ENCODE data around the gene CDCP1. TPM values are rescaled to one million over a fixed set of nuclear protein-coding genes. Genes with fewer than 3 reads are reported as not detected.
"Not testable (repeated sequence)": the region's sequence is repeated elsewhere in the genome, so short reads cannot be mapped to it uniquely, and the experiment has no call there.

CDCP1 gene
- polyA plus RNA-seq, 4 donors, result 0.62 to 2.2 (median 1.1) TPM

DNA sequence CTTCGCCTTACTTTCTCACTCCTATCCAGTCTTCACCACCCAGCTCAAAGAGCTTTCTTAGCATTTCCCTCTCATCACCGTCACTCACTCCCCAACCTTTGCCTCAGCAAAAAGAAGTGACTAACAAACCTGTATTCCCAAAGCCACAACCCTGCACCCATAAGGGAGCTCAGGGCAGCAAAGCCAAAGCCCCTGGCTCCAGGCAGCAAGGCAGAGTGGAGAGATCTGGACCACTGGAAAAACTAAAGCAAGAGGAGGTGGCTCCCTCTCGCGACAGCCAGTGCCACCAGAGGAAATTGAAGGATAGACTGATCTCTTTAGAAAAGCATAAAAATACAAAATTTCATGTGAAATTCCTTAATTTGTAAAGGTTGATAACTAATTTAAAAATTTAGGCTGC is 25.1 kb upstream of the CDCP1 start:
- DNase-seq (ENCODE audit: low read depth in 4 of 4, low spot score in 2 of 4), result no peak

DNA sequence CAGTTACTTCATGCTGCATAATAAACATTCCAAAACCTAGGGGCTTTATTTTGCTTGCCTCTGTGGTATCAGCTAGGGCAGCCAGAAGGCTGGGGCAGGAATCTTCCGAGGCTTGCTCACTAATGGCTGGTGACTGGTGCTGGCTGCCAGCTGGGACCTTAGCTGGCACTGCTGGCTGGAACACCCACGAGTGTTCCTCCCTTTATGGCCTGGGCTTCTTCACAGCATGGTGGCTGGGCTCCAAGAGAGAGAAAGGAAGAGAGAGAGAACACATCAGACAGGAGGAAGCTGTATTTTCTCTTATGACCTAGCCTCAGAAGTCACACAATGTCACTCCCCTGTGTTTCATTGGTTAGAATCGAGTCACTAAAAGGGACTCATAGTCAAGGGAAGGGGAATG is 23.9 kb upstream of the CDCP1 start:
- no peak for DNase-seq (ENCODE audit: low read depth in 4 of 4, low spot score in 2 of 4)

DNA sequence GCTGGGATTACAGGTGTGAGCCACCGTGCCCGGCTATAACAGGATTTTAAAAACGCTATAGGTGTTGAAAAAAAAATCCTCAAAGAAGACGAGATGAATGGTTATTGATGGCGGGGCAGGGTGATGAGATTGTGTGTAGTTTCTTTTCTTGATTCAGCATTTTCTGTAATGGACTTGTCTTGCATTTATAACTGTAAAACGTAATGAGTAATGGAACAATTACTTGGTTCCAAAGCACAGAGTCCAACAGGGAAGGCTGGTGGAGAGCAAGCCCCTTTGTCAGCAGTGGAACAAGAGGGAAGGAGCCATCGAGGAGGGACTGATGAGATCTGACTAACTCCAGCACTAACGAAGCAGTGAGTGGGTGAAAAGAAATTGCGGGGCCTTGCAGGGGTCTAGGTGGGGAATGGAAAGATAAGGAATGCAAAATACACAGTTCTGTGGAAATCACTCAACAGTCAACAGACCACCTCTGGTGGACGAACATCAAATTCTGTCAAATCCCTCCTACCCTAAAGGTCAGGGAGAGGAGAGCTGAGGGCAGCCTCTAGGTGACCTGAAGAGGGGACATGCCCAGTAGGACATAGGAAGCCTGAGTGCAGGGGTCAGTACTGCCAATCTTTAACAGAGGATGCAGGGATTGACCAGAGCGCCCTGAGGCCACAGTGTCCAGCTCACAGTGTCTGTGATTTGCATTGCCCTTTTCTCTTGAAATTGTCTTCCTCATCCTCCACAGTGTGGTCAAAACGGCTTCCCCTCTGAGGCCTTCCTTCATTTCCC is 23.1 kb upstream of the CDCP1 start:
- DNase-seq (ENCODE audit: low read depth in 4 of 4, low spot score in 2 of 4), result no peak

DNA sequence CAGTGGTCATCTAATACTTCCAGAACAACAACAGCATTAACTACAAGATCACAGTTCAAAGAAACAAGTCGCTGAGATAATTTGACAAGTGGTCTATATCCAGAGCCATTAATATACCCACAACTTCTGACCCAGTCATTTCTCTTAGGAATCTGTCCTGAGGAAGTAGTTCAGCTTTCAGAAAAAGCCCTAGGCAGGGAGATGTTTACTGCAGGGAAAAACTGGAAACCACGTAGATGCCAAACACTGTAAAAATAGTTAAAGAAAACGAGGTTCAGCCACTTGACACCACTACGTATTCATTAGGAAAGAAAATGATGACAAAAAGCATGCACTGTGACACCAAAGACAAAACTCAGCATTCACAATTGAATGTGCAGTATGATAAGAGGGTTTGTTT is 22.3 kb upstream of the CDCP1 start:
- DNase-seq (ENCODE audit: low read depth in 4 of 4, low spot score in 2 of 4), result no peak

DNA sequence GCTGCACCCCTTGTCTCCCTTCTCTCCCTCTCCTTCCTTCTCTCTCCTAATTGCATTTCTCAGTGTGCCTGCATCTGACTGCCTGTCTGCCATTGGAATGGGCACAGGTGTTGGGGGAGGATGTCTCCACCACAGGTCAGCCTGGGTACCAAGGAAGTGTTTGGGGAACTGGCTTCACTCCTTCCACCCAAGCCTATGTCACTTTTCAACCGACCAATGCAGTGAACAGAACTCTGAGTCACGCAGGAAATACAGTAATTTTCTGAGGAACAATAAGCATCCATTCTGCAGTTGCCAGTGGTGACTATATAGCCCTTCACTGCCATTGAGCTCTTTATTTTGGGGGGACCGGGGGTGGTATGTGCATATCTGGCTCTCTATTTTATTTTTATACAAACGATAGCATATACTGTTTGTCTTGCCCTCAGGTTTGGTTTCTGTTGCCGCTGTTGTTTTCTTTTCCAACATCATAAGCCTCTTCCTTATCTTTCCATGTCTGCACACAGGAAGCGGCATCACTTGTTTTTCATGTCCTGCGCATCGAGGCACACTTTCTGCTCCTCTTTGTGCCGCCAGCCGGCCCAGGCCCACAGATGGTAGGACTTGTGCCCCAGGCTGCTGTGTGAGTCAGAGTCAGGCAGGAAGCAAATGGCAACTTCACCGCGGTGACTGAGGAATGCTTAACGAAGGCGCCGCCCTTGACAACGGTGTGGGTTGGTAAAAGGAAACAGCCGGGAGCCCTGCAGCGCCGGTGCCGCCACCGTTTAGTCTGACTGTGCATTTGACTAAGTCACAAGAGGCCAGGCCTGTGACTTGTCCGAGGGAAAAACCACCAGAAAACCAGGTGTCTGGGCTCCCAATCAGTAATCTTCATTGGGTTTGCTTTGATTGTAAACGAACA is 21.1 kb upstream of the CDCP1 start:
- peak in 2 of 4 donors; percentile 44 to 63 for DNase-seq (ENCODE audit: low read depth in 4 of 4, low spot score in 2 of 4)

DNA sequence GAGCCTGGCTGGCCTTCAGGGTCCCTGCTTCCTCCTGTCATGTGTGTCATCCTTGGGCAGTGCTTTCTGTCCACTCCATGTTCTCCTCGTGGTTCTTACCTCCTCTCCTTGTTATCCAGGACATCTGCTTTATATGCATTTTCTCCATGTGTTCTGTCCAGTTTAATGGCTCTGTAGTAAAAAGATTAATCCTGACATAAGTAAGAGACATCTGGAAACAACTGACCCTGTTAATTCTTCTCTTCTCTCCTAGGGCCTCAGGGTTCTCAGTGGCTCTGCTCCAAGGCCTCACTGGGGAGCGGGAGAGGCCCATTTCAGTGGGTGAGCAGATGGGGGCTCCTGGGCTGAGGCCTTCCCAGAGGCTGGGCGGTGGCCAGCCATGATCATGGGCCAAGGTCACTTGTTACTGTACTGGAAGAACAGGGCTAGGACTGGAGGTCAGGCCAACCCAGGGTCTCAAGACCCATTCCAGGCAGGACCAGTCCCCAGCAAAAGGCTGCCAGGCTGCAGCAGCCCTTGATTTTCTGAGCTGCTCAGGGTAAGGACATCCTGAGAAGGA is 20.2 kb upstream of the CDCP1 start:
- DNase-seq (ENCODE audit: low read depth in 4 of 4, low spot score in 2 of 4), result no peak

DNA sequence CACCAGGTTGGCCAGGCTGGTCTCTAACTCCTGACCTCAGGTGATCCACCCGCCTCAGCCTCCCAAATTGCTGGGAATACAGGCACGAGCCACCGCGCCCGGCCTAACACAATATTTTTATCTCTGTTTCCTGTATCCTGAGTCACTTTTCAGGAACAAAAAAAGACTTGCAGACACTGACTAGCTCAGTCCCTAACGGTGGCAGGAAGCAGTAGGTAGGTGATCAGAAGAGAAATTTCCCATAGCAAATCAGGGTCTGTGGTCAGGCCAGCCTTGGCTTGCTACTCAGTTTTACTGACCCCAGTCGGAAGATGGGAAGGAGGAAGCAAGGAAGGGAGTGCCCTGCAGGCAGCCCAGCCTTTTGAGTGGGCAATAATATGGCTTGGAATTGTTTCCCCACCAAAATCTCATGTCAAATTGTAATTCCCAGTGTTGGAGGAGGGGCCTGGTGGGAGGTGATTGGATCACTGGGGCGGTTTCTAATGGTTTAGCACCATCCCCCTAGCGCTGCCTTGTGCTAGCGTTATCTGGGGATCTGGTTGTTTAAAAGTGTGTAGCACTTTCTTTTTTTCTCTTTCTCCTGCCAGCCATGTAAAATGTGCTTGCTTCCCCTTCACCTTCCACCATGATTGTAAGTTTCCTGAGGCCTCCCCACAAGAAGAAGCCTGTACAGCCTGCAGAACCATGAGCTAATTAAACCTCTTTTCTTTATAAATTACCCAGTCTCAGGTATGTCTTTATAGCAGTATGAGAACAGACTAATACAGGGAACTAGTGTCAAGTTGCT is 19.5 kb upstream of the CDCP1 start:
- no peak for DNase-seq (ENCODE audit: low read depth in 4 of 4, low spot score in 2 of 4)

DNA sequence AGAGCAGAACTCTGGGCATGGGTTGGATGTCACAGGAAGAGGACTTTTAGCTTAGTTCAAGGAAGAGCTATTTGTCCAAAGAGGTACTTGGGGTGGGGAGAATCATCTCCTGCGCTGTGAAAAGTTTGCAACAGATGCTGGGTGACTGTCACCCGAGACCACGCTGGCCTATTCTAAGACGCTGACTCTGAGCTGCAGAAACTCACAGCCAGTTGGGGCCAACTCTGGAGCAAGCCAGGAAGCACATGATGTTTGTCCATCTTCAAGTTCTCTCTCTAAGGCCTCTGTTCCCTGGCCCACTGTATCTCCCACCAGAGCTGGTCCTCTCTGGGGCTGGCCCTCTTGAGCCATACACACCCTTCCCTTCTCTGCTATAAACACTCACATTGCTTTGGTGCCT is 17.9 kb upstream of the CDCP1 start:
- no peak for DNase-seq (ENCODE audit: low read depth in 4 of 4, low spot score in 2 of 4)

DNA sequence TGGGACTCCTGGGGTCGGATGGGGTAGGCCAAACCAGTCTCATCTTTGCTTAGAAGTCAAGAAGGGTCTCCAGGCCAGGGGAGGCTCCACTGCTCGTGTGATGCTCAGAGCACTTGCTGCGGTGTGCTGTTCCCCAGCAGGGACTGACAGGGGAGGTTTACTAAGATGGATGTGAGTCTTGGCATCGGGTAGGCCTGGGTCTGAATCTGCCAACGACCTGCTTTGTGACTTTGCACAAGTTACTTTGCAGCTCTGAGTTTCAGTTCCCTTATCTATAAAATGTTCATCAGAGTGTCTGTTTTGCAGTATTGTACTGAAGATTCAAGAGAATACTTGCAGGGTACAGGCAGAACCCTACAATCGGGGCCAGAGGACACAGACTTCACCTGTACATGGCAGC is 17.3 kb upstream of the CDCP1 start:
- DNase-seq (ENCODE audit: low read depth in 4 of 4, low spot score in 2 of 4), result no peak

DNA sequence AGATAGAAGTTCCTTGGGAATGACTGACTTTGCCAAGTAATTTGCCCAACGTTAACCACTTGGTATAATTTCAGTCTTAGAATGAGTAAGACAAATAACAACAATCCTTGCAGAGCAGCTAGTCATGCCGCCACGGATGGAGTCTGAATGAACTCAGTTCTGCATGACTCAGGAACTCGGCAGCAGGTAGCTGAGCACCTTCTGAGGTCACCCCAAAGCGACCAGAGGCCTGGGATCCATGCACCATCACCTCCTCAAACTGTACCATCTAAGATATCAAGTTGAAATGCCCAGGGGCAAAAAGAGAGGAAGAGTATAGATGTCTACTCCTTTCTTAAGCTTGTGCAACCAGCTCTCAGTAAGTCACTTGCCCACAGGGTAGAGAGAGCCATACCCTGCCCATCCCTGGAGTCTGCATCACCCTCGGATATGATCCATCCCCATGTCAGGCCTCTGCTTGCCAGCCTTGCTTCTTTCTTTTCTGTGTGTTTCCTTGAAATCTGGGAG is 8.5 kb upstream of the CDCP1 start:
- no peak for DNase-seq (ENCODE audit: low read depth in 4 of 4, low spot score in 2 of 4)

DNA sequence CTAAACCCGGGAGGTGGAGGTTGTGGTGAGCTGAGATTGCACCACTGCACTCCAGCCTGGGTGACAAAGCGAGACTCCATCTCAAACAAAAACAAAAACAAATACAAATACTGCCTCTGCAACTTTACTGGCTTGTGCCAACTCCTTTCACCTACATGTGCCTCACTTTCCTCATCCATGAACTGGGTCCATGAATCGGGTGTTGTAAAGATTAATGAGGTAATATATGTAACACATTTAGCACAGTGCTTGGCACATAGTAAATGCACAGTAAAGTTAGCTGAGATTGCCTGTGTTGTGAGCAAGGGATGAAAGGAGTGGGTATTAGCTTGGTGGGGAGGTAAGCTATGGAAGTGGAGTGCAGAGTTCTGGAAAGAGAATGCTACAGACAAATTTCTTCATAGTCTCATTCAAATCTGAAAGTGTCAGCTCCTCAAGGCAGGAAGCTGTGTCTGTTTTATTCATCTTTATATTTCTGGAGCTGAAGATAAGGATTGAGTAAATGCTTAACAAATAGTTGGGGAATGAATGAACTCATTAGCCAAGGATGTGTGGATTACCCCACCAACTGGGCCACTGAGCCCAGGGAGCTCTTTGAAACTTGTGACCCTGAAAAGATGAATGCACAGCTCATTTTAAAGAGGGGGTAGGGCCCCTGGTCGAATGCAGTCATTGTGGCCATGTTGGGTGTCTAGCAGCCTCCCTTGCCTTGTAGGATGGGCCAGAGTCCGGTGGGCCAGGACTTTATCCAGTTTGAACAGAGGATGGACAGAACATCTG is 7.7 kb upstream of the CDCP1 start:
- DNase-seq (ENCODE audit: low read depth in 4 of 4, low spot score in 2 of 4), result no peak

DNA sequence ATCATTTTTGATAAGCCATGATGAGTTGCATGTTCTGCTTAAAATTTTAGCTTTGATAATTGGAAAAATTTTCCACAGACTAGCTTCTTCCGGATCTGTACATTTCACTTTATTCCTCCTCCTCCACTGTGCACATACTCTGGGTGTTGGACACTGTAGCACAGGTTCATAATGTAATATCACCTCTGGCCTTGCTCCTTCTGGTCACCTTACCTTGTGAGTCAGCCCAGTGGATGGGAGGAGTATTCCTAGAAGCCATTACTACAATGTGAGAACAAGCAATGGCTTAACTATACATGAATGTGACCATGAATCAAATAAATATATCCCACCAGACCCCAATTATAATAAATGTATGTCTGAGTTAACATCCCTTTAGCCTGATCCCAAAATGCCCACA is 6.1 kb upstream of the CDCP1 start:
- no peak for DNase-seq (ENCODE audit: low read depth in 4 of 4, low spot score in 2 of 4)

DNA sequence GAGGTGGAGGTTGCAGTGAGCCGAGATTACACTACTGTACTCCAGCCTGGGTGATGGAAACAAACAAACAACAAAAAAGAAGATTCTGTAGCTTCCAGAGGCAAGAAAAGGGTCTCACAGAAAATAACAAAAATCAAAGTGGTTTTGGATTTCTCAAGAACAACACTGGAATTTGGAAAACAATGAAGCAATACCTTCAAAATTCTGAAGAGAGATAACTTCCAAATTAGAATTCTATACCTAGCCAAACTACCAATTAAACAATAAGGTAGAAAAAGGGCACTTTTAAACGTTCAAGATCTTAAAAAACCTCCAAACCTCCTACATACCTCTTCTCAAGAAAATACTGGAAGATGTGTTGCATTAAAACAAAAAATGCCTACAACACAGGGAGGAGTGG is 4.9 kb upstream of the CDCP1 start:
- no peak for DNase-seq (ENCODE audit: low read depth in 4 of 4, low spot score in 2 of 4)

DNA sequence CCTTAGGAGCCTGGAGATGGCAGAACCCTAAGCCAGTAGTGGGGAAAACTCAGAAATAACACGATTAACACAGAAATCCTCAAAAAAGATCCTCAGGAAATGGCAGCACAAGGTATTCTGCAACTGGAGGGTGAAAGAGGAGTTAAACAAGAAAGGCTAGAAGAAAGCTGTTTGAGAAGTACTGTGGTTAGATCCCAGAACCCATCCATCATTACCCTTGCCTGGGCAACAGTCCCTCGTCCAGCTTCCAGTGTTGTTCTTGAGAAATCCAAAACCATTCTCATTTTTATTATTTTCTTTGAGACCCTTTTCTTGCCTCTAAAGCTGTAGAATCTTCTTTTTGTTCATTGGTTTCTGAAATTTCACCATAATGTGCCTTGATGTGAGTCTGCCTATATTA is 2.7 kb upstream of the CDCP1 start:
- no peak for DNase-seq (ENCODE audit: low read depth in 4 of 4, low spot score in 2 of 4)

DNA sequence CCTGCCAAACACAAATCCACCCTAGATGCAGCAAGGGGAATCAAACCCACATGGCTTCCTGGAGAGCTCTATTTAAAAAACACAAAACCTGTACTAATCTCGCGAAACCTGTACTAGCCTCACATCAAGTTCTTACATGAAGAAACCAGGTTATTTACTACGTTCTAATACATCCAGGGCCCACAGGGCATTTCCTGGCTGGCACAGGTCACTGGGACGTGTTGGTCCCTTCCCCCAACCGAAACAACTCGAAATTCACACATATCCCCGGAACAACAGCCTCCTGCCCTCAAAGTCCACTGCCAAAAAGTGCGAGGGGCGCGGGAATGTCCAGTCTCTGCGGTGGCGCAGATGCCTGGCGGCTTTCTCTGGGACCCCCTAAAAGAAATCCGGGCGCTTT is 955 bp downstream of the CDCP1 start:
- no peak for DNase-seq (ENCODE audit: low read depth in 4 of 4, low spot score in 2 of 4)

DNA sequence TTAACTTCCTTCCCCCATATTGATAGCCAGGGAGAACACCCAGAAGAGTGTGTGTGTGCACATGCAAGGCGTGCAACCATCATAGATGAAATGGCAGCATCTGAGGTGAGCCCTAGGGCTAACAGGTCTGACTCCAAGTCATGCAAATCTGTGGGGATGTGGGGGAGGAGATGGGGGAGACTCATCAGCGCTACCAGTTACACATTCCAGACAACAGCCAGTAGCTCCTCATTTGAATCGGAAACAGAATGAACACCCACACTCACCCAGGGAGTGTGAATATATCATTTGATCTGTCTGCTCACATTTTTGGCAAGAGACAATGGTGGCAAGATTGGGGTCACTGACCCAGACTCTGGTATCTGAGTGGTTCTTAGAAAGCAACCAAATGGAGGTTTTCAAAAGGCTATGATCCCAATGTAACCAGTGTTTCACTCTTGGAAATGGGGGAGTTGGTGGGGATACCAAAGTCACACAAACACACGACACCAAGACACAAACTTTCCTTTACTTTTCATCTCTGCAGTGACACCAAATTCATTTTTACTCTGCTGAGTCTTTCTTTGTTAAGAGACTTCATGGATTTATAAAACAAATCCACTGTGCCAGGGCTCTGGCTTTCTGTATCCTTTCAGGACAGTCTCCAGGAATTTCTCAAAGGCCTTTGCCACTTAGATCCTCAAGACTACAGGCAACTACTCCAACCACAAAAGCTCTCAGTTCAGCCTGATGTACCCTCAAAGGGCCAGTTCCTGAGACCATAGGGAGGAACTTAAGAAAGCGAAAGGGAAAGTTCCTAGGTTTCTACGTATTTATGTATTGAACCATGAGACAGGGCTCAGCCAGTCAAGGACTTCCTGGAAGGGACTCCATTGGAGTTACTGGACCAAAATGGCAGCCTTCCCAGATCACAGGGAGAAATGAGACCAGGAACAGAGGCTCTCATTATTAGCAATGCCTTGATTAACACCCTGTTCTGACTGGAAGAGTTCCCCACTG is 2.2 kb downstream of the CDCP1 start:
- DNase-seq (ENCODE audit: low read depth in 4 of 4, low spot score in 2 of 4), result no peak

DNA sequence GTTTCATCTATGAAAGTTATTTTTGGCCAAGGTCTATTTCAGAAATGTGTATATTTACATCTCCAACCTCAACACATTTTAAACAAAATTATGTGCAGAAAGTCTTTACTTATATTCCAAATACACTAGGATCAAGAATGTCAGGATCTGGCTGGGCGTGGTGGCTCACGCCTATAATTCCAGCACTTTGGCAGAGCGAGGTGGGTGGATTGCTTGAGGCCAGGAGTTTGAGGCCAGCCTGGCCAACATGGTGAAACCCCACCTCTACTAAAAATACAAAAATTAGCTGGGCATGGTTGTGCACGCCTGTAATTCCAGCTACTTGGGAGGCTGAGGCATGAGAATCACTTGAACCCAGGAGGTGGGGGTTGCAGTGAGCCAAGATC is 5.4 kb downstream of the CDCP1 start:
- not testable (repeated sequence) for DNase-seq (ENCODE audit: low read depth in 4 of 4, low spot score in 2 of 4)

DNA sequence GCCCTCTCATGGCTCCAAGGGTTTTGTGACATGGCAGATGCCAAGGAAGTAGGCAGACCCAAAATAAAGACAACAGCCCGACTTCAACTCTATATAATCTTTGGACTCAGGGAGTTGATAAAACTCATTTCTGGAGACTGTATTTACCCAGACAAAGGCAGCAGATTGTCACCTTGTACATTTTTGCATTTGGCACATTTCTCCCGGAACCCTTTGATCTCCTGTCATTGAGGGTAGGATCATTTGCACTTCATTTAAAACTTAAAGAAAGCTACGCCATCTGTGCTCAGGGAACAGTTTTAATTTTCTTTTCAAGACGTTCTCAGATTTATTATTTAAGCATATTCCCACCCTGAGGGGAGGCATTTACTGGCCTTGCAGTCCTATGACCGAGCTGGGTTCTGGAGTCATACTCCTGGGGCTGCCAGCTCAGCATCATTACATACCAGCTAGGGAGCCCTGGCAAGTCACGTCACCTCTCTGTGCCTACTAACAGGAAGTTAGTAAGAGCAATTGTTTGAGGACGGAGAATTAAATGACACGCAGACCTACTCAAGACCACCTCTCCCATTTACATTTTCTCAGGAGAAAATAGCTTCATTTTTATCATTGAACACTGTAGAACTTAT is 5.9 kb downstream of the CDCP1 start:
- DNase-seq (ENCODE audit: low read depth in 4 of 4, low spot score in 2 of 4), result no peak

All from left renal cortex interstitium (tissue), 4 donors.